ENCODE results near the gene C16orf92. TPM values are rescaled to one million over a fixed set of nuclear protein-coding genes. Genes with fewer than 3 reads are reported as not detected.

C16orf92 gene
- total RNA-seq, 1 donor from 2014 or later: not detected

- Histone ChIP-seq H3K4me3 (no peak overlapping the region), H3K27ac (replicated peaks) (no peak overlapping the region), H3K27me3 (ENCODE audit: low read depth) (no peaks in the 10 kb centered on the region), H3K36me3 (peaks cover 100% of the 10 kb centered on the region), H3K4me1 (peaks cover 8% of the 10 kb centered on the region), H3K9me3 (replicated peaks) (no peaks in the 10 kb centered on the region)
- no peak for TF ChIP-seq CTCF (IDR thresholded peaks at IDR 0.05; ENCODE audit: borderline replicate concordance)
- intact Hi-C loops (cut with micrococcal nuclease): no loop called here
- DNase-seq: no peak
Measured at GRCh38 chr16:29987371-29988085, 35.5 kb upstream of the C16orf92 start.

GRCh38 chr16:29988346-29989075 lies 34.5 kb upstream of the C16orf92 start:
- no peak for TF ChIP-seq CTCF (IDR thresholded peaks at IDR 0.05; ENCODE audit: borderline replicate concordance)
- no peaks in the 10 kb centered on the region for H3K27me3 ChIP-seq (ENCODE audit: low read depth)
- no peak for DNase-seq
- peaks cover 100% of the 10 kb centered on the region for H3K36me3 ChIP-seq
- H3K9me3 ChIP-seq (replicated peaks): no peaks in the 10 kb centered on the region
- H3K27ac ChIP-seq (replicated peaks): no peak overlapping the region
- peaks cover 12% of the 10 kb centered on the region for H3K4me1 ChIP-seq
- H3K4me3 ChIP-seq: no peak overlapping the region
- intact Hi-C loops (cut with micrococcal nuclease): no loop called here

DNA sequence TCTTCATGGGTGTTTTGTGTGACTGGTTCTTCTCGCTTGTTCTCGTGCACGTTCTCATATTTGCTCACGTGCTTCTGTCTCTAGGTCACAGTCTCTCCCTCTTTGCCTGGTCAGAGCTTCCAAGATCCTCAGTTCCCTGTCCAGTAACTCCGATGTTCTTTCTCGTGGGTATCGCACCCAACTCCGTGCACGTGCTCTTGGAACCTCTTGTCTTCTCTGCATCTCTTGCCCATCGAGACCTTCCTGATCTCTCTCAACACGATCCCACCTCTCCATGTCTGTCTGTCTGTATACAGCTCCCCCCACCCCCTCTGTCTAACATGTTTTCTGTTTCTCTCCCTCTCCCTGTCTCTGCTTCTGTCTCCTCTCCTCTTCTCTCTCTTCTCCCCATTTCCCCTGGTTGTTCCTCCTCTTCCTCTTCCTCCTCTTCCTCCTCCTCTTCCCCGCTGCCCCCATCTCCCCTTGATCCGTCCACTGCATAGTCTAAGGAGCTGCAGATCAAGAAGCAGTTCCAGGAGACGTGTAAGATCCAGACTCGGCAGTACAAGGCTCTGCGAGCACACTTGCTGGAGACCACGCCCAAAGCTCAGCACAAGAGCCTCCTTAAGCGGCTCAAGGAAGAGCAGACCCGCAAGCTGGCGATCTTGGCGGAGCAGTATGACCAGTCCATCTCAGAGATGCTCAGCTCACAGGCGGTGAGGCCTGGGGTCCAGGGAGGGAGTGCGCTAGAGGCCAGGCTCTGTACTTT lies 33.7 kb upstream of the C16orf92 start:
- intact Hi-C loops (cut with micrococcal nuclease): no loop called here

GRCh38 chr16:29990034-29990433 lies 33.0 kb upstream of the C16orf92 start:
- intact Hi-C loops (cut with micrococcal nuclease): no loop called here
- H3K4me3 ChIP-seq: no peak overlapping the region
- DNase-seq: no peak
- H3K9me3 ChIP-seq (replicated peaks): no peaks in the 10 kb centered on the region
- no peak overlapping the region for H3K27ac ChIP-seq (replicated peaks)
- H3K36me3 ChIP-seq: peaks cover 90% of the 10 kb centered on the region
- H3K27me3 ChIP-seq (ENCODE audit: low read depth): no peaks in the 10 kb centered on the region
- H3K4me1 ChIP-seq: peaks cover 27% of the 10 kb centered on the region
- TF ChIP-seq CTCF (IDR thresholded peaks at IDR 0.05; ENCODE audit: borderline replicate concordance): no peak

More for the DNA sequence above, 33.7 kb upstream of the C16orf92 start:
- Histone ChIP-seq H3K9me3 (replicated peaks) (no peaks in the 10 kb centered on the region), H3K27me3 (ENCODE audit: low read depth) (no peaks in the 10 kb centered on the region), H3K27ac (replicated peaks) (no peak overlapping the region), H3K4me3 (no peak overlapping the region), H3K36me3 (peaks cover 97% of the 10 kb centered on the region), H3K4me1 (peaks cover 20% of the 10 kb centered on the region)
- no peak for DNase-seq
- no peak for TF ChIP-seq CTCF (IDR thresholded peaks at IDR 0.05; ENCODE audit: borderline replicate concordance)

- peaks cover 36% of the 10 kb centered on the region for H3K4me1 ChIP-seq
- no peak for TF ChIP-seq CTCF (IDR thresholded peaks at IDR 0.05; ENCODE audit: borderline replicate concordance)
- intact Hi-C loops (cut with micrococcal nuclease): no loop called here
- H3K9me3 ChIP-seq (replicated peaks): no peaks in the 10 kb centered on the region
- peaks cover 80% of the 10 kb centered on the region for H3K36me3 ChIP-seq
- no peak for DNase-seq
- H3K27ac ChIP-seq (replicated peaks): no peak overlapping the region
- H3K4me3 ChIP-seq: no peak overlapping the region
- H3K27me3 ChIP-seq (ENCODE audit: low read depth): no peaks in the 10 kb centered on the region
Measured at GRCh38 chr16:29990883-29991570, 32.0 kb upstream of the C16orf92 start.

All from left ventricle myocardium inferior (tissue), 1 donor.